Neural crest cell (in vitro differentiated cells): Measurements from ENCODE around the gene POLR3A. TPM values are rescaled to one million over a fixed set of nuclear protein-coding genes. Genes with fewer than 3 reads are reported as not detected.
A peak's percentile ranks its signal among the peaks of the same experiment; 100 is the strongest.

Experiments
- DNase-seq: peaks from one replicate; pipeline ENCODE4 v3.0.0; 2021; ENCODE audit warnings: low read depth, mixed read lengths, low spot score
- H3K27ac Mint-ChIP-seq: one replicate; pipeline ENCODE4 v1.8.0; 2021; ENCODE audit warnings: mild to moderate bottlenecking, mixed read lengths; ENCODE audit not compliant: unreplicated experiment
- H3K27me3 Mint-ChIP-seq: 2 replicates; pipeline ENCODE4 v1.8.0; 2021; ENCODE audit warnings: low read depth, mild to moderate bottlenecking, mixed read lengths
- H3K36me3 Mint-ChIP-seq: 2 replicates; pipeline ENCODE4 v1.8.0; 2021; ENCODE audit warnings: low read depth, mild to moderate bottlenecking, mixed read lengths
- H3K4me1 Mint-ChIP-seq: 2 replicates; pipeline ENCODE4 v1.8.0; 2021; ENCODE audit warnings: mixed read lengths
- H3K4me3 Mint-ChIP-seq: one replicate; pipeline ENCODE4 v1.8.0; 2021; ENCODE audit warnings: mild to moderate bottlenecking, mixed read lengths
- H3K9me3 Mint-ChIP-seq: 2 replicates; pipeline ENCODE4 v1.8.0; 2021; ENCODE audit warnings: mixed read lengths
- total RNA-seq: library from RNA; stranded (reverse); gene quantifications from 2 replicates; pipeline ENCODE4 v1.2.1, GENCODE V29; 2021
- TF ChIP-seq, protein P1 (sequence below): fragments of 200-600 bp; sonication (generic); conservative IDR thresholded peaks from 2 replicates; pipeline ENCODE4 v1.5.0; 2021; ENCODE audit warnings: antibody characterized with exemption, mild to moderate bottlenecking

POLR3A gene
- total RNA-seq, 1 donor from 2014 or later, result 28.9 TPM

DNA sequence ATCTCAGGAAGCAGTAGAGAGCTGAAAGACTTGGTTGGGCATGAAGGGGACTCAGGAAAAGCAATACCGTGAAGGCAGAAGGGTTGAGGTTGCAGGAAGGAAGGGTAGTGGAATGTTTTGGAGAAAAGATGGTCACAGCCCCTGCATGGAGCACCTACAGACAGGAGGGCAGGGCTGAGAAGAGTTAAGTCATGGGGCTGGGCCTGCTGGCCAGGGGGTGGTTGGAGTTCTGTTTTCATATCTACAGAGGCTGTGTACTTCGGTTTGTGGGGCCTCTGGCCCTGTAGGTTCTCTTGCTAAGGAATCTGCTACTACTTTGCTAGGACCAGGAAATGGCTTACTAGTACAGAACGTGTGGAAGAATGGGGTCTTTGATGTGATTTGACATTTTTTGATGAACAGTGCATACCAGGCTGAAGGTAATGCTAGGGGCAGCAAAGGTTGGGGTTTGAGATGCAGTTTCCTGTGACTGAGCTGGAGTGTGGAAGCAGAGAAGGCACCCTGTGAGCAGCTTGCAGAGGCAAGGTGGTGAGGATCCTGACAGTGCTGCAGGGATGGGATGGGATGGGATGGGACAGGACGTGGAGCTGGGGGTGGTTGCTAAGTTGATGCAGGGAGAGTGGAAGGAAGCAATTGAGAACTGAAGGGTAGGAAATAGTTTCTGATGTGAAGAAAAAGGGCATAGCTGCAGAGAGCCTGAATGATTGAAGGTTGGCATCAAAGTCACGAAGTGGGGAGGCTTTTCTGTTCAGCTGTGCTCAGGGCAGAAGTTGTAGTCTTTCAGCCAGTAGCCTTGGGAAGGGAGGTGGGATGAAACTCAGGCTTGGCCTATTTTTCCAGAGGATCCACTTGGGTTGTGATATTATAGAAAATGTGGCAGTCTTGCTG lies 12.1 kb upstream of the POLR3A start:
- Mint-ChIP-seq H3K27me3 (no peaks in the 10 kb centered on the region), H3K4me3 (peak overlapping the region; percentile 10), H3K4me1 (peaks cover 44% of the 10 kb centered on the region), H3K9me3 (no peaks in the 10 kb centered on the region), H3K36me3 (peaks cover 29% of the 10 kb centered on the region), H3K27ac (no peak overlapping the region)
- no peak for DNase-seq
- TF ChIP-seq, protein P1, sequence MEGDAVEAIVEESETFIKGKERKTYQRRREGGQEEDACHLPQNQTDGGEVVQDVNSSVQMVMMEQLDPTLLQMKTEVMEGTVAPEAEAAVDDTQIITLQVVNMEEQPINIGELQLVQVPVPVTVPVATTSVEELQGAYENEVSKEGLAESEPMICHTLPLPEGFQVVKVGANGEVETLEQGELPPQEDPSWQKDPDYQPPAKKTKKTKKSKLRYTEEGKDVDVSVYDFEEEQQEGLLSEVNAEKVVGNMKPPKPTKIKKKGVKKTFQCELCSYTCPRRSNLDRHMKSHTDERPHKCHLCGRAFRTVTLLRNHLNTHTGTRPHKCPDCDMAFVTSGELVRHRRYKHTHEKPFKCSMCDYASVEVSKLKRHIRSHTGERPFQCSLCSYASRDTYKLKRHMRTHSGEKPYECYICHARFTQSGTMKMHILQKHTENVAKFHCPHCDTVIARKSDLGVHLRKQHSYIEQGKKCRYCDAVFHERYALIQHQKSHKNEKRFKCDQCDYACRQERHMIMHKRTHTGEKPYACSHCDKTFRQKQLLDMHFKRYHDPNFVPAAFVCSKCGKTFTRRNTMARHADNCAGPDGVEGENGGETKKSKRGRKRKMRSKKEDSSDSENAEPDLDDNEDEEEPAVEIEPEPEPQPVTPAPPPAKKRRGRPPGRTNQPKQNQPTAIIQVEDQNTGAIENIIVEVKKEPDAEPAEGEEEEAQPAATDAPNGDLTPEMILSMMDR, result no peak

DNA sequence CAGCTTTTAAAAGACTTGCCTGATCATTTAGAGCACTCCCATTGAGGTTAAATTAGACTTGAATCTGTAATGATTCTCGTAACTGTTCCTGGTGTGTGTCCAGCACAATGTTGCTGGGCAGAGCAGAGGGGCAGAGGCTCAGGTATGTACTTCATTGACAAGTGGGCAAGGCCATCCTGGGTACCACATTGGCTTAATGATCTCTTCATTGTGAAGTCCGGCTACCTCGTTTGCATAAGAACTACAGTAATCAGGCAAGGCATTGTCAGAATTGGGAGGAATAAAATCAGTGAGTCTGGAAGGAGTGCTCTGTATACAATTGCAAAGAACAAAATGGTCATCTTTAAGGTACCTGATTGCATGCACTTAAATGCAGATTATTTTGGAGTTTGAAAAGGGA lies 10.4 kb upstream of the POLR3A start:
- Mint-ChIP-seq H3K27ac (no peak overlapping the region), H3K27me3 (no peaks in the 10 kb centered on the region), H3K4me1 (peaks cover 59% of the 10 kb centered on the region), H3K4me3 (peak overlapping the region; percentile 16), H3K36me3 (peaks cover 35% of the 10 kb centered on the region), H3K9me3 (no peaks in the 10 kb centered on the region)
- DNase-seq, result no peak
- TF ChIP-seq, protein P1, result no peak

DNA sequence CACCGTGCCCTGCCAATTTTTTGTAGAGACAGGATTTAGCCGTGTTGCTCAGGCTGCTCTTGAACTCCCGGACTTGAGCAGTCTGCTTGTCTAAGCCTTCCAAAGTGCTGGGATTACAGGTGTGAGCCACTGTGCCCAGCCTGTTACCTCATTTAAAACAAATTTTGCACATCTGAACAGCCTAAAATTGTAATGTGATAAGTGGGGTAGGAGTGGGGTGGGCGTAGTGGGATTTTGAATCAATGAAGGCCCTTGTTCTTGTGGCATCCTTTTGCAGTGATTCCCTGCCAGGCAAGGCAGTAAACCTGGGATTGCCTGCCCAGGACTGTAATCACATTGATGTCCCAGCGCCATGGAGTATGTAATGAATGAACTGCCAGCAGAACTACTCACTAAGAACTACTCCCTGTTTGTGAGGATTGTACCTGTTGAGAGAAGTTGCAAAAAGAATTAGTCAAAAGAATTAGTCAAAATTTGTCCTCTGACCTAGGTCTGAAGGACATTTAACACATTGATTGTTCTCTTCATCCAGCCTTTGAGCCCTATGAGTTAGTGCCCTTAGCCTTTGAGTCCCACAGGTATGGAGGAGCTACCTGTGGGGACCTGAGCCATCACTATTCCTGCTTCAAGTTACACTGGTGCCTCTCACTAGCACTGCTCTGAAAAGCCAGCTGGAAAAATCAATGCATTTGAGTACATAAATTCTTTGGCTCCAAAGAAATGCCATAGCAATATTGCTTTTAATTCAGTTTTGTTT lies 9.7 kb upstream of the POLR3A start:
- TF ChIP-seq, protein P1, result no peak
- no peak overlapping the region for H3K27ac Mint-ChIP-seq
- H3K4me3 Mint-ChIP-seq, result peak overlapping the region; percentile 50
- H3K27me3 Mint-ChIP-seq, result no peaks in the 10 kb centered on the region
- peaks cover 60% of the 10 kb centered on the region for H3K4me1 Mint-ChIP-seq
- H3K9me3 Mint-ChIP-seq, result no peaks in the 10 kb centered on the region
- no peak for DNase-seq
- H3K36me3 Mint-ChIP-seq, result peaks cover 35% of the 10 kb centered on the region

DNA sequence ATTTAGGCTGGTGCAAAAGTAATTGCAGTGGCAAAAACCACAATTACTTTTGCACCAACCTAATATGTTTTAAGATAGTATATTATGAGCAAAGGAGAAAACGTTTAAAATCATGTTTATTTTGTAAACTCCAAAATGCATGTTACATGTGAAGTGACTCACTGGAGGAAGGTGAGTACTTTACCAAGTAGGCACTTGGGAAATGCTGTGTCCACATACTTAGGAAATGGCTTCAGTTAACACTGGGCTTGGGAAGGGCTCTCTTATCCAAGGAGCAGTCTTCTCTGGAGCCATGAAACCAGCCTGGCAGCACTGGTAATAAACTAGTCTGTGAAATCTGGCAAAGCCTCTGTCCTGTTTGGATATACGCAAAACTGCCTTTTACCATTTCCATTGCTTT lies 8.8 kb upstream of the POLR3A start:
- TF ChIP-seq, protein P1, result no peak
- Mint-ChIP-seq H3K36me3 (peaks cover 35% of the 10 kb centered on the region), H3K9me3 (no peaks in the 10 kb centered on the region), H3K27ac (no peak overlapping the region), H3K4me3 (peak overlapping the region; percentile 62), H3K27me3 (no peaks in the 10 kb centered on the region), H3K4me1 (peaks cover 65% of the 10 kb centered on the region)
- DNase-seq, result no peak

DNA sequence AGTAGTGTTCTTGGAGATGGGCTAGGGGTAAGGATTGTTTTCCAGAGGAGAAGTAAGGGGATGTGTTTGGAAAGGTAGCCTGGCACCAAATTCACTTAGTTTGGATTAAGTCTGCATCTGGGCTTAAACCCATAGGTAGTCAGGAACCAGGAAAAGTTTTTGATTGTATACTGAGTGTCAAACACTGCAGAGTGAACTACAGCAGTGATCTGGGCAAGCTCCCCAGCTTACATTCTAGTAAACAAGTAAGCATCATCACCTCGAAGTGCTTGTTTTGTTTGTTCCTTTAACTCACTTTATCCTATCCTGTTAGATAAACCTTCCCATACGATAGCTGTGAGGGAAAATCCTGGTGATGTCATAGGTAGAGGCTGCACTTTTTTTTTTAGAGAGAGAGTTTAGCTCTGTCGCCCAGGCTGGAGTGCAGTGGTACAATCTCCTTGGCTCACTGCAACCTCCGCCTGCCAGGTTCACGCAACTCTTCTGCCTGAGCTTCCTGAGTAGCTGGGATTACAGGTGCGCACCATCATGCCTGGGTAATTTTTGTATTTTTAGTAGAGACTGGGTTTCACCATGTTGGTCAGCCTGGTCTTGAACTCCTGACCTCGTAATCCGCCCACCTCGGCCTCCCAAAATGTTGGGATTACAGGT lies 6.7 kb upstream of the POLR3A start:
- TF ChIP-seq, protein P1, result no peak
- Mint-ChIP-seq H3K4me1 (peaks cover 58% of the 10 kb centered on the region), H3K27ac (peak overlapping the region; percentile 28), H3K36me3 (peaks cover 25% of the 10 kb centered on the region), H3K9me3 (no peaks in the 10 kb centered on the region), H3K4me3 (peak overlapping the region; percentile 98), H3K27me3 (no peaks in the 10 kb centered on the region)
- no peak for DNase-seq
